Activated CD8-positive, alpha-beta T cell treated with anti-CD3 and anti-CD28 coated beads, Interleukin-2, amount 10 ng/mL, durations not matched to agents 7 days and 5 days (primary cell): ENCODE results near the gene CYREN. TPM values are rescaled to one million over a fixed set of nuclear protein-coding genes. Genes with fewer than 3 reads are reported as not detected.
"Not testable (repeated sequence)": the region's sequence is repeated elsewhere in the genome, so short reads cannot be mapped to it uniquely, and the experiment has no call there.

Experiments used
- ATAC-seq: fragments of 150-1000 bp; cut with Tn5 transposase; one replicate; pipeline ENCODE4 v1.10.0; 2021; ENCODE audit warnings: moderate library complexity
- CTCF ChIA-PET: fragments of 350-600 bp; sonication (Branson Sonifier 250); formaldehyde crosslinking; loops from one replicate; lab custom pipeline; 2021; ENCODE audit warnings: antibody characterized with exemption; lab: Charles Lee
- POLR2A ChIA-PET: fragments of 350-600 bp; sonication (Branson Sonifier 250); formaldehyde crosslinking; loops from one replicate; lab custom pipeline; 2021; ENCODE audit warnings: antibody characterized with exemption; lab: Charles Lee
- DNase-seq: peaks from one replicate; pipeline ENCODE4 v3.0.0-alpha.2; 2020
- H3K27ac Mint-ChIP-seq: one replicate; pipeline ENCODE4 v1.8.0; 2021; ENCODE audit warnings: mild to moderate bottlenecking, mixed read lengths
- H3K27me3 Mint-ChIP-seq: one replicate; pipeline ENCODE4 v1.8.0; 2021; ENCODE audit warnings: low read depth, mixed read lengths
- H3K36me3 Mint-ChIP-seq: one replicate; pipeline ENCODE4 v1.8.0; 2021; ENCODE audit warnings: low read depth, mixed read lengths
- H3K4me1 Mint-ChIP-seq: one replicate; pipeline ENCODE4 v1.8.0; 2021; ENCODE audit warnings: low read depth, mixed read lengths
- H3K4me3 Mint-ChIP-seq: one replicate; pipeline ENCODE4 v1.8.0; 2021; ENCODE audit warnings: mild to moderate bottlenecking, mixed read lengths
- H3K9me3 Mint-ChIP-seq: one replicate; pipeline ENCODE4 v1.8.0; 2022; ENCODE audit warnings: mixed read lengths; ENCODE audit not compliant: insufficient read depth
- microRNA-seq: library from miRNA; unstranded; fragments of <30 nt; microRNA quantifications from one replicate; pipeline ENCODE4 v1.2.0, GENCODE V29; 2022
- total RNA-seq, 2 experiments: library from RNA; stranded (reverse); gene quantifications; one replicate each; pipeline ENCODE4 v1.2.3, GENCODE V29; 2021

The CYREN gene
- total RNA-seq, 2 experiments from 2014 or later: 35.2 to 36.9 TPM

- DNase-seq: no peak
- ChIA-PET CTCF (interaction anchor here (1.1 to 3.2 kb wide), 2 partner anchors 20 to 143 kb away, joined by 4 to 9 read pairs; partner anchors contain the start of gene AGBL3), POLR2A (no interaction called here)
- Mint-ChIP-seq H3K9me3 (peaks cover 13% of the 10 kb centered on the region), H3K4me3 (no peak overlapping the region), H3K4me1 (no peaks in the 10 kb centered on the region), H3K27me3 (no peaks in the 10 kb centered on the region), H3K27ac (no peak overlapping the region), H3K36me3 (no peaks in the 10 kb centered on the region)
- ATAC-seq: no peak
Observed at GRCh38 chr7:135129579-135129978, 40.9 kb downstream of the CYREN start.

GRCh38 chr7:135128931-135129330 is 41.6 kb downstream of the CYREN start:
- no peaks in the 10 kb centered on the region for H3K27me3 Mint-ChIP-seq
- H3K36me3 Mint-ChIP-seq: no peaks in the 10 kb centered on the region
- no peaks in the 10 kb centered on the region for H3K4me1 Mint-ChIP-seq
- peaks cover 13% of the 10 kb centered on the region for H3K9me3 Mint-ChIP-seq
- ATAC-seq (no peak), DNase-seq (no peak)
- no peak overlapping the region for H3K27ac Mint-ChIP-seq
- H3K4me3 Mint-ChIP-seq: no peak overlapping the region
- CTCF ChIA-PET: interaction anchor here (1.1 to 3.2 kb wide), 2 partner anchors 20 to 143 kb away, joined by 4 to 9 read pairs; partner anchors contain the start of gene AGBL3
- POLR2A ChIA-PET: no interaction called here

GRCh38 chr7:135124631-135125030 is 45.9 kb downstream of the CYREN start:
- peaks cover 14% of the 10 kb centered on the region for H3K9me3 Mint-ChIP-seq
- ATAC-seq, CTCF ChIA-PET, DNase-seq, POLR2A ChIA-PET, H3K27ac Mint-ChIP-seq, H3K4me1 Mint-ChIP-seq, H3K36me3 Mint-ChIP-seq, H3K27me3 Mint-ChIP-seq, H3K4me3 Mint-ChIP-seq: not testable (repeated sequence)

GRCh38 chr7:135121868-135122267 is 48.6 kb downstream of the CYREN start:
- no peak overlapping the region for H3K27ac Mint-ChIP-seq
- ChIA-PET CTCF (no interaction called here), POLR2A (no interaction called here)
- ATAC-seq (no peak), DNase-seq (no peak)
- H3K9me3 Mint-ChIP-seq: peaks cover 20% of the 10 kb centered on the region
- no peaks in the 10 kb centered on the region for H3K27me3 Mint-ChIP-seq
- peaks cover 2% of the 10 kb centered on the region for H3K36me3 Mint-ChIP-seq
- H3K4me3 Mint-ChIP-seq: no peak overlapping the region
- H3K4me1 Mint-ChIP-seq: no peaks in the 10 kb centered on the region

GRCh38 chr7:135117096-135117495 is 53.4 kb downstream of the CYREN start:
- ATAC-seq: no peak
- Mint-ChIP-seq H3K27me3 (no peaks in the 10 kb centered on the region), H3K9me3 (peaks cover 16% of the 10 kb centered on the region), H3K4me1 (no peaks in the 10 kb centered on the region), H3K36me3 (peaks cover 2% of the 10 kb centered on the region), H3K4me3 (no peak overlapping the region), H3K27ac (no peak overlapping the region)
- ChIA-PET POLR2A (no interaction called here), CTCF (no interaction called here)
- no peak for DNase-seq

Small RNA genes within 50 kb of the gene (microRNA-seq; reads per million reads assigned to microRNA genes)
- gene MIR6509: not detected

Other genes starting within 250 kb of the CYREN start
- gene AGBL3, start 184.2 kb downstream of the CYREN start, total RNA-seq: 1 to 10 TPM; 2.2 to 3.6 TPM
- gene TMEM140, start 22.6 kb downstream of the CYREN start, total RNA-seq: 10 to 100 TPM; 12.6 to 12.7 TPM
- gene WDR91, start 40.8 kb upstream of the CYREN start, total RNA-seq: 10 to 100 TPM; 10.0 to 11.5 TPM
- not detected for gene STRA8, start 63.1 kb upstream of the CYREN start, total RNA-seq